ENCODE data around the gene GPD2. TPM values are rescaled to one million over a fixed set of nuclear protein-coding genes. Genes with fewer than 3 reads are reported as not detected.

GPD2 gene
- total and polyA plus RNA-seq, 10 of the 15 experiments (the other 5 are each of a cell fraction or from before 2014, with no cell fraction given): 10.0 to 73.5 (median 43.4) TPM

DNA sequence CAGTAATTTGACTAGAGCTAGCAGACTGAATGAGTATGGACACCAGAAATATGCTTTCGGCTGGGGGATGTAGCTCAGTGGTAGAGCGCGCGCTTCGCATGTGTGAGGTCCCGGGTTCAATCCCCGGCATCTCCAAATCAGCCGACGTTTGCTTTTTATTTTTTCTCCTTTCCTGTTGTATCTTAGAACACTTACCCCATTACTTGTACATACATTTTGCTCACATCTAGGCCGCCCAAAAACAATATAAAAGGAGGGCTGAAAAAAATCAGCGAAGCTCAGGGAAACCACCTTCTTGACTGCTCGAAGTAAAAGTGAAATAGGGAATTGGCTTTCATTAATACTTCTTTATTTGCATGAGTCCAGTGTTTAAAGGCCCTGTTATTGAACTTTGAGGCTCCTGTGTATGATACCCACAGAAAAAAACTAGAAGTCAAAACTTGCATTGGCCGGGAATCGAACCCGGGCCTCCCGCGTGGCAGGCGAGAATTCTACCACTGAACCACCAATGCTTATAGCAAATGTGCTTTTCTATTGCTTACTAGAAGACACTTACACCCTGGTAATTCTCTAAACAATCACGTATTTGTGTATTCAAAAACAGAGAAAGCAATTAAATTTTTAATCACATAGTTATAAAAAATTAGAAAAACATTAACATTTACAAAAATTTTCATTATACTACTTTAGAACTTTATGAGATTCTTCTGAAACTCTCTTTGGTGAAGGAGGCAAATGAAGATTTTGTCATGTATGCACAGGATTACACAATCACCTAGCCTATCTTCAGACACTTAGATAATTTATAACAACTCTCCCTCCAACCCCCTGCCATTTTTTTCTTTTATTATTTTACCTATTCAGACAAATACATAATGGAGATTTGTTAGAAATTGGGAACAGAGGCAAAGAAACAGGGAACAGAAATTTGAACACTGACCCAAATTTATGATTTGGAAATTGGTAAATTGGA is 35.2 kb upstream of the GPD2 start:
- Histone ChIP-seq H3K36me3 (ENCODE audit: control insufficient read depth in 2 of 2, insufficient read depth in 2 of 2, low read length in 1 of 2) (no peaks in the 10 kb centered on the region), H3K9me3 (replicated peaks; ENCODE audit: control insufficient read depth, insufficient read depth, low read length) (no peaks in the 10 kb centered on the region), H3K4me1 (ENCODE audit: control insufficient read depth, insufficient read depth, low read length) (peaks cover 17% of the 10 kb centered on the region), H3K27ac (ENCODE audit: control insufficient read depth, insufficient read depth) (peak overlapping the region; percentile 86), H3K27me3 (replicated peaks in 1 of 2; ENCODE audit: control insufficient read depth in 2 of 2, insufficient read depth in 2 of 2, low read length in 1 of 2) (no peaks in the 10 kb centered on the region), H4K20me1 (ENCODE audit: control insufficient read depth, insufficient read depth) (no peaks in the 10 kb centered on the region), H3K4me2 (ENCODE audit: control insufficient read depth, insufficient read depth) (peak overlapping the region; percentile 90), H3K9ac (ENCODE audit: control insufficient read depth, insufficient read depth, low read length) (peak overlapping the region; percentile 52), H2AFZ (ENCODE audit: control insufficient read depth, low read depth, low read length) (peak overlapping the region; percentile 72), H3K4me3 (peak overlapping the region; percentile 70), H3K79me2 (ENCODE audit: control insufficient read depth, insufficient read depth, low read length) (no peaks in the 10 kb centered on the region)
- SMC1A ChIA-PET (ENCODE audit: uncharacterized antibody, unreplicated experiment): interaction anchor here (0.9 to 6.6 kb wide), 30 partner anchors 10 to 1001 kb away, joined by 3 to 58 read pairs (median 5); no protein-coding TSS in a partner anchor
- RAD21 ChIA-PET (ENCODE audit: unreplicated experiment): interaction anchor here (0.7 to 4.3 kb wide), 17 partner anchors 19 to 188 kb away, joined by 3 to 47 read pairs (median 4); partner anchors contain the start of gene GPD2
- CTCF ChIA-PET: interaction anchor here (0.6 to 3.0 kb wide), 12 partner anchors 10 to 189 kb away, joined by 3 to 22 read pairs (median 4); no protein-coding TSS in a partner anchor
- under 1% methylated on average over 19 of the region's 19 CpGs for WGBS (ENCODE audit: insufficient coverage, insufficient replicate concordance, low lambda C conversion rate, missing lambda C conversion rate)
- POLR2A ChIA-PET: interaction anchor here (1.0 to 2.3 kb wide), 8 partner anchors 29 to 72 kb away, joined by 3 to 27 read pairs (median 5); no protein-coding TSS in a partner anchor
- in situ Hi-C loops (cut with MboI) (no loop called here), intact Hi-C loops (cut with micrococcal nuclease; ENCODE audit: unreplicated experiment) (loop anchor here (1.0 kb wide), 4 partner anchors 21 to 188 kb away; no protein-coding TSS in a partner anchor)
- BruUV-seq (replicated peaks): no TSS peak
- ATAC-seq: peak; percentile 78
- DNase-seq (ENCODE audit: low read depth, low spot score): peak; percentile 82
- no peak for FAIRE-seq
- TF ChIP-seq POLR2AphosphoS2 (IDR thresholded peaks at IDR 0.05; ENCODE audit: low read depth, low read length) (no peak), SMAD5 (IDR thresholded peaks at IDR 0.05; ENCODE audit: low read depth) (no peak), NR2C1 (IDR thresholded peaks at IDR 0.05) (no peak), SMC3 (IDR thresholded peaks at IDR 0.05; ENCODE audit: borderline replicate concordance, low read length) (no peak; the same call in 1 of the 2 replicates), ZNF274 (IDR thresholded peaks at IDR 0.05; ENCODE audit: insufficient read depth, insufficient read length) (no peak), KAT2A (conservative IDR thresholded peaks at IDR 0.05; ENCODE audit: control insufficient read depth, low read depth, low read length) (no peak), TCF3 (IDR thresholded peaks at IDR 0.05; ENCODE audit: borderline replicate concordance, insufficient read depth, low read depth, low read length) (no peak)
- TF ChIP-seq, protein P1, sequence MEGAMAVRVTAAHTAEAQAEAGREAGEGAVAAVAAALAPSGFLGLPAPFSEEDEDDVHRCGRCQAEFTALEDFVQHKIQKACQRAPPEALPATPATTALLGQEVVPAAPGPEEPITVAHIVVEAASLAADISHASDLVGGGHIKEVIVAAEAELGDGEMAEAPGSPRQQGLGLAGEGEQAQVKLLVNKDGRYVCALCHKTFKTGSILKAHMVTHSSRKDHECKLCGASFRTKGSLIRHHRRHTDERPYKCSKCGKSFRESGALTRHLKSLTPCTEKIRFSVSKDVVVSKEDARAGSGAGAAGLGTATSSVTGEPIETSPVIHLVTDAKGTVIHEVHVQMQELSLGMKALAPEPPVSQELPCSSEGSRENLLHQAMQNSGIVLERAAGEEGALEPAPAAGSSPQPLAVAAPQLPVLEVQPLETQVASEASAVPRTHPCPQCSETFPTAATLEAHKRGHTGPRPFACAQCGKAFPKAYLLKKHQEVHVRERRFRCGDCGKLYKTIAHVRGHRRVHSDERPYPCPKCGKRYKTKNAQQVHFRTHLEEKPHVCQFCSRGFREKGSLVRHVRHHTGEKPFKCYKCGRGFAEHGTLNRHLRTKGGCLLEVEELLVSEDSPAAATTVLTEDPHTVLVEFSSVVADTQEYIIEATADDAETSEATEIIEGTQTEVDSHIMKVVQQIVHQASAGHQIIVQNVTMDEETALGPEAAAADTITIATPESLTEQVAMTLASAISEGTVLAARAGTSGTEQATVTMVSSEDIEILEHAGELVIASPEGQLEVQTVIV (IDR thresholded peaks at IDR 0.05; ENCODE audit: borderline replicate concordance, partially characterized antibody): no peak
- TF ChIP-seq, protein P2, sequence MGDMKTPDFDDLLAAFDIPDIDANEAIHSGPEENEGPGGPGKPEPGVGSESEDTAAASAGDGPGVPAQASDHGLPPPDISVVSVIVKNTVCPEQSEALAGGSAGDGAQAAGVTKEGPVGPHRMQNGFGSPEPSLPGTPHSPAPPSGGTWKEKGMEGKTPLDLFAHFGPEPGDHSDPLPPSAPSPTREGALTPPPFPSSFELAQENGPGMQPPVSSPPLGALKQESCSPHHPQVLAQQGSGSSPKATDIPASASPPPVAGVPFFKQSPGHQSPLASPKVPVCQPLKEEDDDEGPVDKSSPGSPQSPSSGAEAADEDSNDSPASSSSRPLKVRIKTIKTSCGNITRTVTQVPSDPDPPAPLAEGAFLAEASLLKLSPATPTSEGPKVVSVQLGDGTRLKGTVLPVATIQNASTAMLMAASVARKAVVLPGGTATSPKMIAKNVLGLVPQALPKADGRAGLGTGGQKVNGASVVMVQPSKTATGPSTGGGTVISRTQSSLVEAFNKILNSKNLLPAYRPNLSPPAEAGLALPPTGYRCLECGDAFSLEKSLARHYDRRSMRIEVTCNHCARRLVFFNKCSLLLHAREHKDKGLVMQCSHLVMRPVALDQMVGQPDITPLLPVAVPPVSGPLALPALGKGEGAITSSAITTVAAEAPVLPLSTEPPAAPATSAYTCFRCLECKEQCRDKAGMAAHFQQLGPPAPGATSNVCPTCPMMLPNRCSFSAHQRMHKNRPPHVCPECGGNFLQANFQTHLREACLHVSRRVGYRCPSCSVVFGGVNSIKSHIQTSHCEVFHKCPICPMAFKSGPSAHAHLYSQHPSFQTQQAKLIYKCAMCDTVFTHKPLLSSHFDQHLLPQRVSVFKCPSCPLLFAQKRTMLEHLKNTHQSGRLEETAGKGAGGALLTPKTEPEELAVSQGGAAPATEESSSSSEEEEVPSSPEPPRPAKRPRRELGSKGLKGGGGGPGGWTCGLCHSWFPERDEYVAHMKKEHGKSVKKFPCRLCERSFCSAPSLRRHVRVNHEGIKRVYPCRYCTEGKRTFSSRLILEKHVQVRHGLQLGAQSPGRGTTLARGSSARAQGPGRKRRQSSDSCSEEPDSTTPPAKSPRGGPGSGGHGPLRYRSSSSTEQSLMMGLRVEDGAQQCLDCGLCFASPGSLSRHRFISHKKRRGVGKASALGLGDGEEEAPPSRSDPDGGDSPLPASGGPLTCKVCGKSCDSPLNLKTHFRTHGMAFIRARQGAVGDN (IDR thresholded peaks at IDR 0.05): no peak
- TF ChIP-seq, protein P3, sequence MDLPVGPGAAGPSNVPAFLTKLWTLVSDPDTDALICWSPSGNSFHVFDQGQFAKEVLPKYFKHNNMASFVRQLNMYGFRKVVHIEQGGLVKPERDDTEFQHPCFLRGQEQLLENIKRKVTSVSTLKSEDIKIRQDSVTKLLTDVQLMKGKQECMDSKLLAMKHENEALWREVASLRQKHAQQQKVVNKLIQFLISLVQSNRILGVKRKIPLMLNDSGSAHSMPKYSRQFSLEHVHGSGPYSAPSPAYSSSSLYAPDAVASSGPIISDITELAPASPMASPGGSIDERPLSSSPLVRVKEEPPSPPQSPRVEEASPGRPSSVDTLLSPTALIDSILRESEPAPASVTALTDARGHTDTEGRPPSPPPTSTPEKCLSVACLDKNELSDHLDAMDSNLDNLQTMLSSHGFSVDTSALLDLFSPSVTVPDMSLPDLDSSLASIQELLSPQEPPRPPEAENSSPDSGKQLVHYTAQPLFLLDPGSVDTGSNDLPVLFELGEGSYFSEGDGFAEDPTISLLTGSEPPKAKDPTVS (IDR thresholded peaks at IDR 0.05; ENCODE audit: low read depth, low read length): no peak; the same call in 1 of the 2 replicates

All from GM12878 (cell line).